SK-N-SH treated with all-trans-retinoic acid at 6 μM for 48 hours (cell line): ENCODE data around the gene PPARD.

Experiments used
- ATAC-seq: fragments of 200-7000 bp; cut with Tn5 transposase; 3 replicates; pipeline ENCODE4 v1.9.1; 2020; ENCODE audit warnings: mild to moderate bottlenecking, moderate library complexity
- ARNTL ChIP-seq: fragments of 450-650 bp; formaldehyde crosslinking; IDR thresholded peaks from 2 replicates; pipeline ENCODE4 v1.5.0; 2020; ENCODE audit warnings: low read depth, mild to moderate bottlenecking, moderate library complexity, borderline replicate concordance
- BACH2 ChIP-seq: fragments of 250-450 bp; sonication (Bioruptor Pico); IDR thresholded peaks from 2 replicates; pipeline ENCODE4 v1.9.0; 2021; ENCODE audit warnings: mild to moderate bottlenecking, borderline replicate concordance
- CSDC2 ChIP-seq: fragments of 250-450 bp; sonication (Bioruptor Pico); IDR thresholded peaks from 2 replicates; pipeline ENCODE4 v1.5.0; 2020; ENCODE audit warnings: mild to moderate bottlenecking, moderate library complexity
- ESRRG ChIP-seq: fragments of 250-450 bp; sonication (Bioruptor Pico); IDR thresholded peaks from 2 replicates; pipeline ENCODE4 v1.6.1; 2021; ENCODE audit warnings: mild to moderate bottlenecking
- PPARA ChIP-seq: fragments of 250-450 bp; sonication (Bioruptor Pico); IDR thresholded peaks from 2 replicates; pipeline ENCODE4 v1.5.0; 2020; ENCODE audit warnings: mild to moderate bottlenecking, borderline replicate concordance
- RARB ChIP-seq: fragments of 250-450 bp; sonication (Bioruptor Pico); IDR thresholded peaks from 2 replicates; pipeline ENCODE4 v1.8.0; 2021; ENCODE audit warnings: mild to moderate bottlenecking, moderate library complexity
- TCF4 ChIP-seq: fragments of 250-450 bp; sonication (Bioruptor Pico); IDR thresholded peaks from 2 replicates; pipeline ENCODE4 v1.8.0; 2021; ENCODE audit warnings: mild to moderate bottlenecking, moderate library complexity, borderline replicate concordance
- TOX ChIP-seq: fragments of 250-450 bp; sonication (Bioruptor Pico); IDR thresholded peaks from 2 replicates; pipeline ENCODE4 v1.8.0; 2021; ENCODE audit warnings: mild to moderate bottlenecking, moderate library complexity, borderline replicate concordance
- ZC3H10 ChIP-seq: fragments of 250-450 bp; sonication (Bioruptor Pico); IDR thresholded peaks from 2 replicates; pipeline ENCODE4 v1.5.1; 2021; ENCODE audit warnings: mild to moderate bottlenecking, moderate library complexity
- ZFP3 ChIP-seq: fragments of 250-450 bp; sonication (Bioruptor Pico); IDR thresholded peaks from 2 replicates; pipeline ENCODE4 v1.5.0; 2020; ENCODE audit warnings: mild to moderate bottlenecking, moderate library complexity
- ZNF565 ChIP-seq: fragments of 450-650 bp; formaldehyde crosslinking; conservative IDR thresholded peaks from 2 replicates; pipeline ENCODE4 v1.5.0; 2020; ENCODE audit warnings: low read depth, mild to moderate bottlenecking, moderate library complexity
- ZNF70 ChIP-seq: fragments of 450-650 bp; formaldehyde crosslinking; IDR thresholded peaks from 2 replicates; pipeline ENCODE4 v1.5.0; 2020; ENCODE audit warnings: mild to moderate bottlenecking, moderate library complexity
- ZNF8 ChIP-seq: fragments of 450-650 bp; formaldehyde crosslinking; IDR thresholded peaks from 2 replicates; pipeline ENCODE4 v1.5.0; 2020; ENCODE audit warnings: mild to moderate bottlenecking, moderate library complexity
- TF ChIP-seq, protein P1 (sequence below): fragments of 250-450 bp; sonication (Bioruptor Pico); IDR thresholded peaks from 2 replicates; pipeline ENCODE4 v1.5.0; 2020; ENCODE audit warnings: mild to moderate bottlenecking, moderate library complexity
- TF ChIP-seq, protein P2 (sequence below): fragments of 250-450 bp; sonication (Bioruptor Pico); IDR thresholded peaks from 2 replicates; pipeline ENCODE4 v1.8.0; 2020; ENCODE audit warnings: mild to moderate bottlenecking, moderate library complexity, borderline replicate concordance
- TF ChIP-seq, protein P3 (sequence below): fragments of 250-450 bp; sonication (Bioruptor Pico); IDR thresholded peaks from 2 replicates; pipeline ENCODE4 v1.8.0; 2021; ENCODE audit warnings: low read depth, mild to moderate bottlenecking, moderate library complexity, borderline replicate concordance

Gene PPARD

DNA sequence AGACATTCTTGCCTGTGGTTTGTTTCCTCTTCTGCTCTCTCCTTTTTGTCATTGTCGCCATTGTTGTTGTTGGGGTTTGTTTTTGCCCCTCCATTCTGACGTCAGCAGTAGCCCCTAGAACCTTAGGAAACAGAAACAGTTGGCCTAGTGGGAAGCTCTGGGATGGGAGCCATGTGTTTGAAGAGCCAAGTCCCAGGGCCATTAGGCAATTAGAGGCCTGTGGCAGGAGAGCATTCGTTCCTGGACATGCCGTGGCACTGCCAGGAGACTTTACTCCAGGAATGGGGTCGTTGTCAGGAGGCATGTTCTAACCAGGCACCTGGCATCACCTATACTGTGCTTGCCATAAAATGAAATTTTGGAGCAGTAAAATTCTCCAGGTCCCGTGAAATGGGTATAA lies 39.7 kb downstream of the PPARD start:
- ATAC-seq, result no peak

DNA sequence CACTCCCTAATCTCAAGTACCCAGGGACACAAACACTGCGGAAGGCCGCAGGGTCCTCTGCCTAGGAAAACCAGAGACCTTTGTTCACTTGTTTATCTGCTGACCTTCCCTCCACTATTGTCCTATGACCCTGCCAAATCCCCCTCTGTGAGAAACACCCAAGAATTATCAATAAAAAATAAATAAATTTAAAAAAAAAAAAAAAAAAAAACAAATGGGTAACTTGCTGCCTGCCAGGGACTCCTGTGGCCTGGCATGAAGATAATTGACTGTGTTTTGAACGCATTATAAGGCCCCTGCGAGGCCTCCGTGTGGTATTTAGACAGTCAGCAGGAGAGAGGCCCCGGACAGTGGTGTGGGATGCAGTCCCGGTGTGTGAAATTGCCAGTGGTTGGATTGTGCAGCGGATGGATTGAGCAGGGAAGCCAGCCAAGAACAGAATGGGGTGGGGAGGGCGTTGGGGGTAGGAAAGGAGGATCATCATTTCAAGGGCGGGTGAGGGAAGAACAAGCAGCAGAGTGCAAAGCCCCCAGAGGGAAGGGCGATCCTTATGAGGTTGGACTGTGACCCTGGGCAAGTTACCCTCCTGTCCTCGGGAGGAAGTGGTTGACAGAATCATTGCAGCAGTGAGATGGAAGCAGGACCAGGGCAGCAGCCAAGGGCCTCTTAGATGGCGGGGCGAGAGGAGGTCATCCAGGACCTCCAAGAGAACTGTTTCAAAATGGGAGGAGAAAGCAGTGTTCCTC lies 43.3 kb downstream of the PPARD start:
- no peak for ATAC-seq
- TF ChIP-seq, protein P1, sequence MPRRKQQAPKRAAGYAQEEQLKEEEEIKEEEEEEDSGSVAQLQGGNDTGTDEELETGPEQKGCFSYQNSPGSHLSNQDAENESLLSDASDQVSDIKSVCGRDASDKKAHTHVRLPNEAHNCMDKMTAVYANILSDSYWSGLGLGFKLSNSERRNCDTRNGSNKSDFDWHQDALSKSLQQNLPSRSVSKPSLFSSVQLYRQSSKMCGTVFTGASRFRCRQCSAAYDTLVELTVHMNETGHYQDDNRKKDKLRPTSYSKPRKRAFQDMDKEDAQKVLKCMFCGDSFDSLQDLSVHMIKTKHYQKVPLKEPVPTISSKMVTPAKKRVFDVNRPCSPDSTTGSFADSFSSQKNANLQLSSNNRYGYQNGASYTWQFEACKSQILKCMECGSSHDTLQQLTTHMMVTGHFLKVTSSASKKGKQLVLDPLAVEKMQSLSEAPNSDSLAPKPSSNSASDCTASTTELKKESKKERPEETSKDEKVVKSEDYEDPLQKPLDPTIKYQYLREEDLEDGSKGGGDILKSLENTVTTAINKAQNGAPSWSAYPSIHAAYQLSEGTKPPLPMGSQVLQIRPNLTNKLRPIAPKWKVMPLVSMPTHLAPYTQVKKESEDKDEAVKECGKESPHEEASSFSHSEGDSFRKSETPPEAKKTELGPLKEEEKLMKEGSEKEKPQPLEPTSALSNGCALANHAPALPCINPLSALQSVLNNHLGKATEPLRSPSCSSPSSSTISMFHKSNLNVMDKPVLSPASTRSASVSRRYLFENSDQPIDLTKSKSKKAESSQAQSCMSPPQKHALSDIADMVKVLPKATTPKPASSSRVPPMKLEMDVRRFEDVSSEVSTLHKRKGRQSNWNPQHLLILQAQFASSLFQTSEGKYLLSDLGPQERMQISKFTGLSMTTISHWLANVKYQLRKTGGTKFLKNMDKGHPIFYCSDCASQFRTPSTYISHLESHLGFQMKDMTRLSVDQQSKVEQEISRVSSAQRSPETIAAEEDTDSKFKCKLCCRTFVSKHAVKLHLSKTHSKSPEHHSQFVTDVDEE (CRISPR knock-in tag), result no peak
- TF ChIP-seq ARNTL (CRISPR knock-in tag) (no peak), ZNF70 (no peak), ZNF8 (CRISPR knock-in tag) (no peak), ESRRG (no peak), ZC3H10 (CRISPR knock-in tag) (no peak), CSDC2 (CRISPR knock-in tag) (no peak), ZNF565 (no peak), BACH2 (CRISPR knock-in tag) (no peak), TCF4 (CRISPR knock-in tag) (no peak), PPARA (CRISPR knock-in tag) (no peak)
- TF ChIP-seq, protein P2, sequence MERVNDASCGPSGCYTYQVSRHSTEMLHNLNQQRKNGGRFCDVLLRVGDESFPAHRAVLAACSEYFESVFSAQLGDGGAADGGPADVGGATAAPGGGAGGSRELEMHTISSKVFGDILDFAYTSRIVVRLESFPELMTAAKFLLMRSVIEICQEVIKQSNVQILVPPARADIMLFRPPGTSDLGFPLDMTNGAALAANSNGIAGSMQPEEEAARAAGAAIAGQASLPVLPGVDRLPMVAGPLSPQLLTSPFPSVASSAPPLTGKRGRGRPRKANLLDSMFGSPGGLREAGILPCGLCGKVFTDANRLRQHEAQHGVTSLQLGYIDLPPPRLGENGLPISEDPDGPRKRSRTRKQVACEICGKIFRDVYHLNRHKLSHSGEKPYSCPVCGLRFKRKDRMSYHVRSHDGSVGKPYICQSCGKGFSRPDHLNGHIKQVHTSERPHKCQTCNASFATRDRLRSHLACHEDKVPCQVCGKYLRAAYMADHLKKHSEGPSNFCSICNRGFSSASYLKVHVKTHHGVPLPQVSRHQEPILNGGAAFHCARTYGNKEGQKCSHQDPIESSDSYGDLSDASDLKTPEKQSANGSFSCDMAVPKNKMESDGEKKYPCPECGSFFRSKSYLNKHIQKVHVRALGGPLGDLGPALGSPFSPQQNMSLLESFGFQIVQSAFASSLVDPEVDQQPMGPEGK (CRISPR knock-in tag), result no peak
- TF ChIP-seq, protein P3, sequence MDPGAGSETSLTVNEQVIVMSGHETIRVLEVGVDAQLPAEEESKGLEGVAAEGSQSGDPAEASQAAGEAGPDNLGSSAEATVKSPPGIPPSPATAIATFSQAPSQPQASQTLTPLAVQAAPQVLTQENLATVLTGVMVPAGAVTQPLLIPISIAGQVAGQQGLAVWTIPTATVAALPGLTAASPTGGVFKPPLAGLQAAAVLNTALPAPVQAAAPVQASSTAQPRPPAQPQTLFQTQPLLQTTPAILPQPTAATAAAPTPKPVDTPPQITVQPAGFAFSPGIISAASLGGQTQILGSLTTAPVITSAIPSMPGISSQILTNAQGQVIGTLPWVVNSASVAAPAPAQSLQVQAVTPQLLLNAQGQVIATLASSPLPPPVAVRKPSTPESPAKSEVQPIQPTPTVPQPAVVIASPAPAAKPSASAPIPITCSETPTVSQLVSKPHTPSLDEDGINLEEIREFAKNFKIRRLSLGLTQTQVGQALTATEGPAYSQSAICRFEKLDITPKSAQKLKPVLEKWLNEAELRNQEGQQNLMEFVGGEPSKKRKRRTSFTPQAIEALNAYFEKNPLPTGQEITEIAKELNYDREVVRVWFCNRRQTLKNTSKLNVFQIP (CRISPR knock-in tag), result no peak

More for the DNA sequence above, 39.7 kb downstream of the PPARD start:
- TF ChIP-seq, protein P3 (CRISPR knock-in tag), result no peak
- TF ChIP-seq BACH2 (CRISPR knock-in tag), result no peak
- no peak for TF ChIP-seq ZFP3 (CRISPR knock-in tag)
- TF ChIP-seq, protein P1 (CRISPR knock-in tag), result no peak
- no peak for TF ChIP-seq ZNF565
- TF ChIP-seq ZNF70, result no peak

DNA sequence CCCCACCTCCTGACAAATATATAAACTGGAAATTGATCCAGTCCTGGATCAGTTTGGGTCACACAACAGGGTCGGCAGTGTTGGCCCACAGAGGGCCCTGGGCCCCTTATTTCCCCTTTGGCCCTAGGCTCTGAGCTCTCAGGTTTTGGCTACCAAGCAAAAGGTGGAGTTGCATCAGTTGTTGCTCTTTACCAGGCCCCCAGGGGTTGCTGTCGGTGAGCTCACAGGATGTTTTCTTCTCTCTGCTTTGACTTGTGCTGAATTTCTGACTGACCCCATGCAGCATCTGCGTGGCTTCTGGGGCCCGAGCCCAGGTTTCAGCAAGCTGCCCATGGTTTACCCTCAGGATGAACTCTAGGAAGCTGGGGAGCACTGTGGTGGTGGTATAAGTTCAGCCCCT lies 44.6 kb downstream of the PPARD start:
- TF ChIP-seq ZNF8 (CRISPR knock-in tag) (no peak), ZC3H10 (CRISPR knock-in tag) (no peak), ZNF70 (no peak), BACH2 (CRISPR knock-in tag) (no peak), RARB (CRISPR knock-in tag) (no peak), TOX (no peak)
- no peak for ATAC-seq
